Upper lobe of right lung (tissue), 1 donor: ENCODE data around the gene ITGAX. TPM values are rescaled to one million over a fixed set of nuclear protein-coding genes. Genes with fewer than 3 reads are reported as not detected.

Experiments used
- ATAC-seq: fragments of 200-7000 bp; cut with Tn5 transposase; one replicate; pipeline ENCODE4 v1.9.1; 2020; ENCODE audit warnings: mild to moderate bottlenecking, moderate library complexity
- DNase-seq: peaks from one replicate; pipeline ENCODE4 v3.0.0-alpha.2; 2020
- H3K27ac ChIP-seq: fragments of 200-600 bp; one replicate; pipeline ENCODE4 v1.8.0; 2022
- H3K27me3 ChIP-seq: fragments of 200-600 bp; one replicate; pipeline ENCODE4 v1.8.0; 2022; ENCODE audit warnings: mild to moderate bottlenecking
- H3K36me3 ChIP-seq: fragments of 200-600 bp; one replicate; pipeline ENCODE4 v1.8.0; 2022
- H3K4me1 ChIP-seq: fragments of 200-600 bp; one replicate; pipeline ENCODE4 v1.8.0; 2022
- H3K4me3 ChIP-seq: fragments of 200-600 bp; one replicate; pipeline ENCODE4 v1.8.0; 2022; ENCODE audit warnings: mild to moderate bottlenecking
- H3K9me3 ChIP-seq: fragments of 200-600 bp; one replicate; pipeline ENCODE4 v1.8.0; 2022
- intact Hi-C: fragments of 100-400 bp; cut with DNase I; formaldehyde crosslinking; loops from one replicate; pipeline ENCODE4 v1.11.0; 2022
- total RNA-seq: library from RNA; stranded (reverse); fragmentation: NEBNext Ultra II Directional; extraction: Animal tissue kit (Norgen Biotek cat#: 25700); gene quantifications from one replicate; pipeline ENCODE4 v1.2.1, GENCODE V29; 2021
- TF ChIP-seq, protein P1 (sequence below): fragments of 200-600 bp; IDR thresholded peaks from one replicate; pipeline ENCODE4 v1.8.0; 2022; ENCODE audit warnings: antibody characterized with exemption
- donor health status: DM: no; HTN: yes; CAD: no; lungs with severe emphysema.

Gene ITGAX
- total RNA-seq, 1 donor from 2014 or later: 184 TPM

DNA sequence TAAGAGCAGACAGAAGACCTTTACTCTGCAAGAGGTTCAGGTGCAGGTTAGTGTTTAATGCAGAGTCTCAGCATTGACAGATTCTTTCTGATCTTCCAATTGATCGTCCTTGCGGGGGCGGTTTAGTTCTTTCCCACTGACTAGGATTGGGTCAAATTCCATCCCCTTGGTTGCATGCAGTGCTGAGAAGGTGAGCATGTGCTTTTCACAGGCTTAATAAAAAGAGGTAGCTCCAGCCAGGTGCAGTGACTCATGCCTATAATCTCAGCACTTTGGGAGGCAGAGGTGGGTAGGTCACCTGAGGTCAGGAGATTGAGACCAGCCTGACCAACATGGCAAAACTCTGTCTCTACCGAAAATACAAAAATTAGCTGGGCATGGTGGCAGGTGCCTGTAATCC is 30.7 kb downstream of the ITGAX start:
- H3K9me3 ChIP-seq: no peaks in the 10 kb centered on the region

GRCh38 chr16:31386157-31386984 is 31.4 kb downstream of the ITGAX start:
- Histone ChIP-seq H3K36me3 (no peaks in the 10 kb centered on the region), H3K4me3 (no peak overlapping the region), H3K4me1 (no peaks in the 10 kb centered on the region), H3K27ac (no peak overlapping the region), H3K27me3 (peaks cover 9% of the 10 kb centered on the region), H3K9me3 (no peaks in the 10 kb centered on the region)
- ATAC-seq (peak; percentile 45), DNase-seq (no peak)
- intact Hi-C loops: no loop called here
- TF ChIP-seq, protein P1, sequence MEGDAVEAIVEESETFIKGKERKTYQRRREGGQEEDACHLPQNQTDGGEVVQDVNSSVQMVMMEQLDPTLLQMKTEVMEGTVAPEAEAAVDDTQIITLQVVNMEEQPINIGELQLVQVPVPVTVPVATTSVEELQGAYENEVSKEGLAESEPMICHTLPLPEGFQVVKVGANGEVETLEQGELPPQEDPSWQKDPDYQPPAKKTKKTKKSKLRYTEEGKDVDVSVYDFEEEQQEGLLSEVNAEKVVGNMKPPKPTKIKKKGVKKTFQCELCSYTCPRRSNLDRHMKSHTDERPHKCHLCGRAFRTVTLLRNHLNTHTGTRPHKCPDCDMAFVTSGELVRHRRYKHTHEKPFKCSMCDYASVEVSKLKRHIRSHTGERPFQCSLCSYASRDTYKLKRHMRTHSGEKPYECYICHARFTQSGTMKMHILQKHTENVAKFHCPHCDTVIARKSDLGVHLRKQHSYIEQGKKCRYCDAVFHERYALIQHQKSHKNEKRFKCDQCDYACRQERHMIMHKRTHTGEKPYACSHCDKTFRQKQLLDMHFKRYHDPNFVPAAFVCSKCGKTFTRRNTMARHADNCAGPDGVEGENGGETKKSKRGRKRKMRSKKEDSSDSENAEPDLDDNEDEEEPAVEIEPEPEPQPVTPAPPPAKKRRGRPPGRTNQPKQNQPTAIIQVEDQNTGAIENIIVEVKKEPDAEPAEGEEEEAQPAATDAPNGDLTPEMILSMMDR: no peak

More for the DNA sequence above, 30.7 kb downstream of the ITGAX start:
- TF ChIP-seq, protein P1: no peak
- Histone ChIP-seq H3K27me3 (peaks cover 9% of the 10 kb centered on the region), H3K4me3 (no peak overlapping the region), H3K27ac (no peak overlapping the region), H3K4me1 (no peaks in the 10 kb centered on the region), H3K36me3 (no peaks in the 10 kb centered on the region)
- ATAC-seq: no peak
- DNase-seq: no peak
- intact Hi-C loops: no loop called here

DNA sequence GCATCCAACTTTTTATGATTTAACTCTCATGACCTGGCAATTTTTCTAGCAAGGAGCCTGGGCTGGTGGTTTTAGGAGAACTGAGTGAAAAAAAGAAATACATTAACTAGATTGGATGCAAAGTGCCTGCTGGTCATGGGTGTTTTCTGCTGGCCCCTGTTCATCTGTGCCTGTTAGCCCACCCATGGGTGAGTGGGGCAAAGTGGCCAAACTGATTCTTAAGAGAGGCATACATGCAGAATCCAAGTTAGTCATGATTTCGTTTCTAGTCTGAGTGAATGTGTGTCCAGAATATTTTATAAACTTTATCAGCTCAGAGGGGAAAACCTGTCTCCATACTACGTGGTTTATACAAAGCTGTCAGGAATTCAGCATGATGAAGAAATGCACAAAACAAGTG is 33.6 kb downstream of the ITGAX start:
- no peak for DNase-seq
- ATAC-seq: no peak

GRCh38 chr16:31390504-31391041 is 35.6 kb downstream of the ITGAX start:
- H3K4me3 ChIP-seq: no peak overlapping the region
- intact Hi-C loops: no loop called here

More for the DNA sequence above, 33.6 kb downstream of the ITGAX start:
- Histone ChIP-seq H3K27me3 (peaks cover 9% of the 10 kb centered on the region), H3K4me1 (no peaks in the 10 kb centered on the region), H3K9me3 (no peaks in the 10 kb centered on the region), H3K4me3 (no peak overlapping the region), H3K27ac (no peak overlapping the region), H3K36me3 (no peaks in the 10 kb centered on the region)
- TF ChIP-seq, protein P1: no peak
- intact Hi-C loops: no loop called here

DNA sequence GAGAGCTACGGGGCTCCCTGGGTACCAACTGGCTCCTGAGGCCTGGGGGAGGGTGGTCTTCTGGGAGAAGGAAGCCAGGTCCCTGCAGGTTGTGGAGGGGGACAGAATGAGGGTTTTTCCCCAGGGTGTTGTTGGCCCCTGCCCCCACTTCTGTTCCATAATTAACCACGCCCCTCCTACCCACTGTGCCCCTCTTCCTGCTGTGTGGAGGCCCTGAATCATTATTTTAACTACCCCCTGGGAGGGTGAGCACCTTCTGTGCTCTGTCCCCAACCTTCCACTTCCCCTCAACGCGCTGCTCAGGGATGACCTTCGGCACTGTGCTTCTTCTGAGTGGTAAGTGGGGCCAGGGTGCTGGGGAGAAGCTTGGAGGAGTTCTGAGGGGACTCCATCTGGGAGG is 38.1 kb downstream of the ITGAX start, which contains the start of gene ITGAD:
ITGAD (plus strand) TSS at position 280 of the 400 bp plus-strand sequence; CDS start at position 306, 26 bp downstream.
- H3K4me1 ChIP-seq: no peaks in the 10 kb centered on the region
- H3K9me3 ChIP-seq: no peaks in the 10 kb centered on the region
- intact Hi-C loops: no loop called here
- TF ChIP-seq, protein P1: no peak
- peaks cover 4% of the 10 kb centered on the region for H3K27me3 ChIP-seq
- H3K36me3 ChIP-seq: no peaks in the 10 kb centered on the region
- no peak for DNase-seq
- no peak within 1 kb of the TSS for H3K27ac ChIP-seq
- no peak for ATAC-seq
- H3K4me3 ChIP-seq: no peak within 1 kb of the TSS

More at GRCh38 chr16:31390504-31391041, 35.6 kb downstream of the ITGAX start:
- DNase-seq (no peak), ATAC-seq (no peak)
- TF ChIP-seq, protein P1: no peak
- H3K27ac ChIP-seq: no peak overlapping the region
- no peaks in the 10 kb centered on the region for H3K36me3 ChIP-seq
- no peaks in the 10 kb centered on the region for H3K4me1 ChIP-seq
- peaks cover 9% of the 10 kb centered on the region for H3K27me3 ChIP-seq
- no peaks in the 10 kb centered on the region for H3K9me3 ChIP-seq
